ENCODE measurements around the gene HNF1B. TPM values are rescaled to one million over a fixed set of nuclear protein-coding genes. Genes with fewer than 3 reads are reported as not detected.

HNF1B gene
- total and polyA plus RNA-seq, 10 of the 15 experiments (the other 5 are each of a cell fraction or from before 2014, with no cell fraction given), result 0.51 to 12.7 (median 1.9) TPM

DNA sequence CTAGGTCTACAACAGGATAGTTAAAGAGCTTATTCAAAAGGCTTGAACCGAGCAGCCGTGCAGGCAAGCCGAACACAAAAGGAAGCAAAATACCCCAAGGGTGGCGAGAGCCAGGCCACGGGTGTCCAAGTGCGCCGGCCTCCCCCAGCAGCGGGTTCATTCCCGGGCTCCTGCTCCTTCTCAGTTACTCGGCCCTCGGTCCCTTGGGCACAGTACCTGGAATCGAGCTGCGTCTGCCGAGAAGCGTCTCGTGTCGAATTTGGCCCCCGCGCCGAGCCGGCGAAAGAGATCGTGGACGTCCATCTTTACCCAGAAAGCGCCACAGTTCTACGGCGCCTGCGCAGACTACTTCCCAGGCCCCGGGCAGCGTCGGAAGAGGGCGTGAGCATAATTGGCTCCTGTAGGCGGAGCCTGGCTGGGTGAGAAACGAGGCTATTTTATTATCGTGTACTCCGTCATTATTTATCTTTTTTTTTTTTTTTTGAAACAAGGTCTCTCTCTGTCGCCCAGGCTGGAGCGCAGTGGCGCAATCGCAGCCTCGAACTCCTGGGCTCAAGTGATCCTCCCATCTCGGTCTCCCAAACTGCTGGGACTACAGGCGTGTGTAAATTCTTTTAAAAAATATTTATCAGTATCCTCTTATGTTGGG is 101.6 kb downstream of the HNF1B start, which contains the start of gene DDX52 (continued):
- TF ChIP-seq CEBPZ (IDR thresholded peaks at IDR 0.05; ENCODE audit: low read depth, low read length) (no peak), WRNIP1 (IDR thresholded peaks at IDR 0.05; ENCODE audit: borderline replicate concordance, low read depth, low read length) (no peak), ZSCAN29 (IDR thresholded peaks at IDR 0.05) (no peak), RFX5 (IDR thresholded peaks at IDR 0.05; ENCODE audit: low read depth, low read length) (no peak), YY1 (IDR thresholded peaks at IDR 0.05; ENCODE audit: low read depth, low read length) (peak; percentile 94), CREM (IDR thresholded peaks at IDR 0.05; ENCODE audit: low read depth) (0 out of 2 replicates have a peak, but pooled peaks have one; percentile 10), ATF7 (IDR thresholded peaks at IDR 0.05; ENCODE audit: low read depth) (peak; percentile 32; the same call in 1 of the 2 replicates), IKZF1 (conservative IDR thresholded peaks at IDR 0.05) (peak; percentile 41), ZNF207 (IDR thresholded peaks at IDR 0.05; ENCODE audit: borderline replicate concordance) (peak; percentile 39; the same call in 1 of the 2 replicates), TAF1 (IDR thresholded peaks at IDR 0.05; ENCODE audit: borderline replicate concordance, low read depth, low read length) (peak; percentile 75; the same call in 1 of the 2 replicates), NBN (IDR thresholded peaks at IDR 0.05) (0 out of 2 replicates have a peak, but pooled peaks have one; percentile 58), HDGF (IDR thresholded peaks at IDR 0.05) (0 out of 2 replicates have a peak, but pooled peaks have one; percentile 43), E4F1 (IDR thresholded peaks at IDR 0.05; ENCODE audit: borderline replicate concordance, partially characterized antibody) (no peak), KLF5 (IDR thresholded peaks at IDR 0.05; ENCODE audit: partially characterized antibody) (no peak)
- TF ChIP-seq, protein P1, sequence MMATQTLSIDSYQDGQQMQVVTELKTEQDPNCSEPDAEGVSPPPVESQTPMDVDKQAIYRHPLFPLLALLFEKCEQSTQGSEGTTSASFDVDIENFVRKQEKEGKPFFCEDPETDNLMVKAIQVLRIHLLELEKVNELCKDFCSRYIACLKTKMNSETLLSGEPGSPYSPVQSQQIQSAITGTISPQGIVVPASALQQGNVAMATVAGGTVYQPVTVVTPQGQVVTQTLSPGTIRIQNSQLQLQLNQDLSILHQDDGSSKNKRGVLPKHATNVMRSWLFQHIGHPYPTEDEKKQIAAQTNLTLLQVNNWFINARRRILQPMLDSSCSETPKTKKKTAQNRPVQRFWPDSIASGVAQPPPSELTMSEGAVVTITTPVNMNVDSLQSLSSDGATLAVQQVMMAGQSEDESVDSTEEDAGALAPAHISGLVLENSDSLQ (IDR thresholded peaks at IDR 0.05), result peak; percentile 50
